HEK293T (cell line): ENCODE measurements around the gene CEP41.
A peak's percentile ranks its signal among the peaks of the same experiment; 100 is the strongest.

Experiments
- CTCF ChIA-PET: fragments of 350-600 bp; formaldehyde crosslinking; extraction: SDS; loops from one replicate; lab custom pipeline; 2021; ENCODE audit warnings: antibody characterized with exemption, inconsistent platforms; lab: Yijun Ruan, JAX
- POLR2A ChIA-PET: fragments of 350-600 bp; formaldehyde crosslinking; extraction: SDS; loops from one replicate; lab custom pipeline; 2020; ENCODE audit warnings: antibody characterized with exemption, inconsistent platforms; lab: Yijun Ruan, JAX
- DNase-seq: peaks from one replicate; pipeline ENCODE4 v3.0.0; 2012; ENCODE audit warnings: mixed read lengths; ENCODE audit errors: extremely low spot score
- ARNT ChIP-seq: fragments of 450-650 bp; IDR thresholded peaks from 2 replicates; pipeline ENCODE4 v1.6.1; 2017; ENCODE audit warnings: mild to moderate bottlenecking
- BHLHE40 ChIP-seq: fragments of 450-650 bp; IDR thresholded peaks from 2 replicates; pipeline ENCODE4 v1.6.1; 2016; ENCODE audit warnings: mild to moderate bottlenecking, moderate library complexity, borderline replicate concordance
- CTBP1 ChIP-seq: fragments of 450-650 bp; IDR thresholded peaks from 2 replicates; pipeline ENCODE4 v1.6.1; 2016; ENCODE audit warnings: borderline replicate concordance
- ELF4 ChIP-seq: fragments of 450-650 bp; IDR thresholded peaks from 2 replicates; pipeline ENCODE4 v1.6.1; 2017; ENCODE audit warnings: antibody characterized with exemption
- FOXA1 ChIP-seq: fragments of 450-650 bp; IDR thresholded peaks from 2 replicates; pipeline ENCODE4 v1.6.1; 2016; ENCODE audit warnings: mild to moderate bottlenecking
- FOXK2 ChIP-seq: fragments of 450-650 bp; IDR thresholded peaks from 2 replicates; pipeline ENCODE4 v1.6.1; 2016; ENCODE audit warnings: mild to moderate bottlenecking
- FOXM1 ChIP-seq: fragments of 450-650 bp; IDR thresholded peaks from 2 replicates; pipeline ENCODE4 v1.6.1; 2017; ENCODE audit warnings: mild to moderate bottlenecking, borderline replicate concordance
- HDGF ChIP-seq: fragments of 450-650 bp; IDR thresholded peaks from 2 replicates; pipeline ENCODE4 v1.6.1; 2017; ENCODE audit warnings: antibody characterized with exemption, borderline replicate concordance
- L3MBTL2 ChIP-seq: fragments of 450-650 bp; conservative IDR thresholded peaks from 2 replicates; pipeline ENCODE4 v1.6.1; 2016; ENCODE audit warnings: mild to moderate bottlenecking
- LEF1 ChIP-seq: fragments of 450-650 bp; IDR thresholded peaks from 2 replicates; pipeline ENCODE4 v1.6.1; 2017; ENCODE audit warnings: mild to moderate bottlenecking, borderline replicate concordance
- NFRKB ChIP-seq: fragments of 450-650 bp; IDR thresholded peaks from 2 replicates; pipeline ENCODE4 v1.6.1; 2016; ENCODE audit warnings: mild to moderate bottlenecking, moderate library complexity
- PKNOX1 ChIP-seq: fragments of 450-650 bp; IDR thresholded peaks from 2 replicates; pipeline ENCODE4 v1.6.1; 2016
- SP1 ChIP-seq: fragments of 450-650 bp; IDR thresholded peaks from 2 replicates; pipeline ENCODE4 v1.6.1; 2017
- SUZ12 ChIP-seq: fragments of 450-650 bp; IDR thresholded peaks from 2 replicates; pipeline ENCODE4 v1.6.1; 2016; ENCODE audit warnings: mild to moderate bottlenecking
- TARDBP ChIP-seq: fragments of 450-650 bp; IDR thresholded peaks from 2 replicates; pipeline ENCODE4 v1.6.1; 2016
- ZNF384 ChIP-seq: fragments of 450-650 bp; IDR thresholded peaks from 2 replicates; pipeline ENCODE4 v1.6.1; 2016

The CEP41 gene

GRCh38 chr7:130446259-130446658 lies 5.4 kb upstream of the CEP41 start:
- no peak for DNase-seq
- POLR2A ChIA-PET, result no interaction called here
- CTCF ChIA-PET, result no interaction called here
- TF ChIP-seq SUZ12, result no peak
- no peak for TF ChIP-seq ZNF384
- no peak for TF ChIP-seq BHLHE40
- TF ChIP-seq L3MBTL2, result no peak
- no peak for TF ChIP-seq ELF4
- TF ChIP-seq LEF1, result no peak
- TF ChIP-seq FOXA1, result no peak
- no peak for TF ChIP-seq HDGF
- TF ChIP-seq ARNT, result no peak
- no peak for TF ChIP-seq NFRKB
- no peak for TF ChIP-seq FOXK2
- TF ChIP-seq FOXM1, result no peak
- TF ChIP-seq PKNOX1, result no peak
- TF ChIP-seq CTBP1, result no peak
- no peak for TF ChIP-seq TARDBP
- TF ChIP-seq SP1, result no peak

- CTCF ChIA-PET, result no interaction called here
Measured at GRCh38 chr7:130444751-130445407, 4.1 kb upstream of the CEP41 start.

GRCh38 chr7:130444234-130444633 lies 3.4 kb upstream of the CEP41 start:
- TF ChIP-seq SP1, result no peak
- TF ChIP-seq L3MBTL2, result no peak
- no peak for TF ChIP-seq PKNOX1
- TF ChIP-seq SUZ12, result no peak
- TF ChIP-seq CTBP1, result no peak
- no peak for TF ChIP-seq BHLHE40
- TF ChIP-seq ELF4, result no peak
- TF ChIP-seq HDGF, result no peak
- TF ChIP-seq TARDBP, result no peak
- no peak for TF ChIP-seq FOXM1
- TF ChIP-seq ZNF384, result no peak
- no peak for TF ChIP-seq LEF1
- no peak for TF ChIP-seq ARNT
- POLR2A ChIA-PET, result no interaction called here
- DNase-seq, result no peak
- CTCF ChIA-PET, result no interaction called here

More at GRCh38 chr7:130444751-130445407, 4.1 kb upstream of the CEP41 start:
- POLR2A ChIA-PET, result no interaction called here
- TF ChIP-seq FOXM1 (no peak), PKNOX1 (no peak), NFRKB (no peak), TARDBP (no peak), SP1 (no peak), FOXK2 (no peak), LEF1 (no peak), HDGF (no peak), BHLHE40 (no peak), SUZ12 (no peak), L3MBTL2 (no peak), ARNT (no peak), ZNF384 (no peak)
- no peak for DNase-seq

GRCh38 chr7:130442601-130443000 lies 1.8 kb upstream of the CEP41 start:
- CTCF ChIA-PET, result no interaction called here
- DNase-seq, result no peak
- TF ChIP-seq ARNT (no peak), ELF4 (no peak), SUZ12 (no peak), NFRKB (no peak), PKNOX1 (no peak), ZNF384 (no peak), L3MBTL2 (no peak), HDGF (no peak), LEF1 (no peak), BHLHE40 (no peak), TARDBP (no peak), FOXK2 (no peak), SP1 (no peak), FOXM1 (no peak)
- POLR2A ChIA-PET, result no interaction called here

- TF ChIP-seq PKNOX1, result no peak
- TF ChIP-seq SP1, result no peak
- TF ChIP-seq L3MBTL2, result no peak
- no peak for TF ChIP-seq CTBP1
- no peak for TF ChIP-seq ELF4
- no peak for TF ChIP-seq FOXM1
- no peak for TF ChIP-seq BHLHE40
- TF ChIP-seq ARNT, result no peak
- TF ChIP-seq LEF1, result no peak
- TF ChIP-seq TARDBP, result no peak
- TF ChIP-seq FOXA1, result no peak
- no peak for TF ChIP-seq FOXK2
- DNase-seq, result peak; percentile 13
- ChIA-PET POLR2A (interaction anchor here (0.6 to 1.6 kb wide), 5 partner anchors 18 to 372 kb away, joined by 3 to 5 read pairs (median 4); partner anchors contain the start of genes CPA4, KLHDC10 and TMEM209), CTCF (interaction anchor here (0.5 kb wide), 1 partner anchor 199 kb away, joined by 3 read pairs; no protein-coding TSS in a partner anchor)
Measured at GRCh38 chr7:130441408-130441869, 623 bp upstream of the CEP41 start.
